Hypothalamus (tissue), 51 donors: ENCODE measurements around the gene FBXO31.
"Not testable (repeated sequence)": the region's sequence is repeated elsewhere in the genome, so short reads cannot be mapped to it uniquely, and the experiment has no call there.

Experiments
- DNase-seq, 51 donors: peaks; one replicate each; lab custom pipeline; 2025; lab: John Stamatoyannopoulos, UW

Gene FBXO31

GRCh38 chr16:87388818-87389134 is 5.2 kb upstream of the FBXO31 start:
- no peak for DNase-seq

DNA sequence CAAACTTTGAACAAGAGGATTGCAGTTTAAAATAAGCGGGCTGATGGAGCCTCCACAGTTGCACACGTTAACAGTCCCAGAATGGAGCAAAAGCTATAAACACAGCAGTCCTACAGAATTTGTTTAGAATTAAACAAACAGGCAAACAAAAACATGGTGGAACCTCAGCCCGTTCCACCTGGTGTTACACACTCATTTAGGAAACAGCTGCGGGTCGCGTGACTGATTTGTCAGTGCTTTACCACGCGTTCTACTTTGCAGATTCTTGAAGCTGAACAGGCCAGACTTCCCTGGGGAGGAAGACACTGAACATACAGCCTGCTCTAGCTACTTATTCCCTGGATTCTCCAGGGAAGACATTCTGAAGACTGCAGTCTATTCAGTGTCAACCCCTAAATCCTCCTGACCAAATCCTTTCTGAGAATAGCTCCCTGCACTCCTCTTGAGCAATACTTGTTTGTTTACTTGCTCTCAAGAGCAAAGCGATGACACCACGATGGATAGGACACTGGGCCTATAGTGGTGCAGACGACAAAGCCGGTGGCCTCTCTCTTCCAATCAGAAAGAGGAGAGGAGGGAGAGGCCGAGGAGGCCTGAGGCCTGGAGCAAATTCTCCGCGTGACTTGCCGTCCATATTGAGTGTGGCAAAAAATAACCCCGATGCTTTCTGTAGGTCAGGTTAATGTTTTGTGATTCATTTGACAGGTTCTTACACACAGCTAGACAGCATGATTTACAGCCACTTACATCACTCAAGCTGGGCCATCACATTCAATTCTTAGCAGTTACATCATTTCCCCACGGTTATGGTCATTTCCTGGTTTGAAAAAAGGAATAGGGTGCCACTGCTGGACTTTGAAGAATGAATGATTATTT is 4.6 kb upstream of the FBXO31 start:
- DNase-seq, result peak in 50 of 51 donors; percentile 22 to 97 (median 90)

- peak in 1 of 51 donors; percentile 53 for DNase-seq
Measured at GRCh38 chr16:87384875-87385167, 1.2 kb upstream of the FBXO31 start.

DNA sequence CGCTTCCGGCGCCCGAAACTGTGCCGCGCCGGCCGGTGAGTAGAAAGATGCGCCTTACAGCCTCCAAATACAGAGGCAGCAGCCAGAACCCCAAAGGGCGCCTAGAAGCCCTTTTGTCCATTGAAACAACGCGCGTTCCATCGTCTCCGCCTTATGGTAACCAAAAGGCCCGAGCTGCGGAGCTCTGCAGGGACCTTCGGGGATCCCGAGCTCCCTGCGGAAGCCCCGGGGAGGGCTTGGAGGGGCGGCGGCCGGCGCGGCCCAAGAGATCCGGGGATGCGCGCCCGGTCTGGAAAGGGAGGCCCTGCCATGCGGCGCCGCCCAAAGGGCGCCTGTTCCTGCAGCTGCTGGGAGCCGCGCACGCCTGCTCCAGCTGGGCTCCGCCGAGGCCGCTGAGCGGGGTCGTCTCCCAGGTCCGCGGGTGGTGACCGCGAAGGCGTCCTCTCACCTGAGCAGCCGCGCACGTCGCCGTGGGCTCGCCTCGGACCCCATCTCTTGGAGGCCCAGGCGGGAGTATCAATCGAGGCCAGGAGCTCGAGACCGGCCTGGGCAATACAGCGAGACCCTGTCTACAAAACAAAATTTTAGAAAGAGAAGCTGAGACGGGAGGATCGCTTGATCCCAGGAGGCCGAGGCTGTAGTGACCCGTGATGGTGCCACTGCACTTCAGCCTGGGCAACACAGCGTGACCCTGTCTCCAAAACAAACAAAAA is 742 bp upstream of the FBXO31 start:
- DNase-seq, result peak in 24 of 51 donors; percentile 54 to 90 (median 72)

GRCh38 chr16:87382023-87382785 is 1.4 kb downstream of the FBXO31 start:
- DNase-seq, result no peak

DNA sequence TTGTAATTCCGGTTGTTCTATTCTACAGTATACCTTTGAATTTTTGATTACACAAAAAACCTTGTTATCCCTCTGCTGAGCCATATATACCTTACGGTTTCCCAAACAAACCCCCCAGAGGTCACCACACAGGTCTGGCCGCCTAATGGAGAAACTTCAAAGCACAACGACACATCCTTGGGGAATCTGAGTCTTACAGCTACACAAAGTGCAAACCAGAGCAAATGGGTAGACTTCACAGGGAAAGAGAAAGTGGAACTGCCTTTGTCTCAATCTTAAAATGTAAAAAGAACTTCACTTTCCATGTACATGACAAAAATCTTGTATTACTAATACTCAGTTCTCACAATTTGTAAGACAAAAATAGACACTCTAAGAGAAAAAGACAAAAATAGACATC is 2.7 kb downstream of the FBXO31 start:
- DNase-seq, result no peak

DNA sequence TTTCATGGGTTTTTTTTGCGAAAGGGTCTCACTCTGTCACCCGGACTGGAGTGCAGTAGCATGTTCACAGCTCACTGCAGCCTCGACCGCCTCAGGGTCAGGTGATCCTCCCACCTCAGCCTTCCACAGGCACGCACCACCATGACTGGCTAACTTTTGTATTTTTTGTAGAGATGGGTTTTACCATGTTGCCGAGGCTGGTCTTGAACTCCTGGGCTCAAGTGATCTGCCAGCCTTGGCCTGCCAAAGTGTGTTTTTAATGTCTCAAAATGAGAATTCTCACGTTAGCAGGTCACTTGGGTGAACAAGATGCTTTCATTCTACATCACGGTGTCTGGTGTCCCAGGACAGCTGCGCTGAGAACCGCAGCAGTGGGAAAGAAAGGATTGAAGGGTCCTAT is 3.2 kb downstream of the FBXO31 start:
- DNase-seq, result no peak

- not testable (repeated sequence) for DNase-seq
Measured at GRCh38 chr16:87379312-87379752, 4.2 kb downstream of the FBXO31 start.

- DNase-seq, result no peak
Measured at GRCh38 chr16:87376660-87377059, 6.9 kb downstream of the FBXO31 start.

- no peak for DNase-seq
Measured at GRCh38 chr16:87375426-87376135, 8.0 kb downstream of the FBXO31 start.

GRCh38 chr16:87374313-87374712 is 9.3 kb downstream of the FBXO31 start:
- DNase-seq, result no peak

GRCh38 chr16:87372305-87372704 is 11.3 kb downstream of the FBXO31 start:
- DNase-seq, result no peak

GRCh38 chr16:87371261-87371866 is 12.2 kb downstream of the FBXO31 start:
- no peak for DNase-seq

DNA sequence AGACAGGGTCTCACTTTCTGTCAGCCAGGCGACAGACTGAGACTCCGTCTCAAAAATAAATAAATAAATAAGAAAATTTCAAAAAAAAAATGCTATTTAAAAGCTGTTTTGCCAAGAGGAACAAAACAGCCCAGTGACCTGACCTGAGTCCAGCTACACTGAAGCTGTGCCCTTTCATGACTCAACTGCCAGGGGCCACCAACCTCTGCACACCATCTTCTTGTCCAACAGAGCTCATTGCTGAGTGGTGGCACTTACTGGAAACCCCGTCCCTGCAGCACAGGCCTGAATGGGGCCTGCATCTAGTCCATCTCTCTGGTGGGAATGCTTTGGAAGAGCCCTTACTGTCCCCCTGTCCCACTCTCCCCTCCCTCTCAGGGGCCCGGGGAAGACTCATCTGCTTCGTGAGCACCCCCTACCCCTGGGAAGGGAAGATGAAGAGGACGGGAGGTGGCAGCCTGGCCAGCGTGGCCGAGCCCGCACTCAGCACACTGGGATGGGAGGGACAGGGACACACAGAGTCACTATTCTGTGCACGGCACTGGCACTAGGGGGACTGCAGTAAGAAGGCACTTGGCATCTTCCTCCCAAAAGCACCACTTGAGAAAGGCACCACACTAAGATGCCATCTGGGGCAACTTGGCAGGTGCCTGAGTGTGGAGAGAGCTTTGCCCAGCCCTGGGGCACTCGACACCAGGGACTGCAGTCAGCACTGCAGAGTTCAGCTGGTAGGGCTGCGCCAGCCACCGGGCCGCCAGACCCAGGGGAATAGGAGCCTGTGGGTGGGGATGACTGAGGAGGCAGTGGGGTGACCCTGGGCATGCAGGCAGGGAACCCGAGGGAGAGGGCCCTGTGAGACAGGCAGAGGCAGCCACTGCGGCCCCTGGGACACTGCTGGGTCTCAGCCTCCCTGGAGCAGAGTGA is 13.5 kb downstream of the FBXO31 start:
- peak in 3 of 51 donors; percentile 6 to 34 (median 15) for DNase-seq

DNA sequence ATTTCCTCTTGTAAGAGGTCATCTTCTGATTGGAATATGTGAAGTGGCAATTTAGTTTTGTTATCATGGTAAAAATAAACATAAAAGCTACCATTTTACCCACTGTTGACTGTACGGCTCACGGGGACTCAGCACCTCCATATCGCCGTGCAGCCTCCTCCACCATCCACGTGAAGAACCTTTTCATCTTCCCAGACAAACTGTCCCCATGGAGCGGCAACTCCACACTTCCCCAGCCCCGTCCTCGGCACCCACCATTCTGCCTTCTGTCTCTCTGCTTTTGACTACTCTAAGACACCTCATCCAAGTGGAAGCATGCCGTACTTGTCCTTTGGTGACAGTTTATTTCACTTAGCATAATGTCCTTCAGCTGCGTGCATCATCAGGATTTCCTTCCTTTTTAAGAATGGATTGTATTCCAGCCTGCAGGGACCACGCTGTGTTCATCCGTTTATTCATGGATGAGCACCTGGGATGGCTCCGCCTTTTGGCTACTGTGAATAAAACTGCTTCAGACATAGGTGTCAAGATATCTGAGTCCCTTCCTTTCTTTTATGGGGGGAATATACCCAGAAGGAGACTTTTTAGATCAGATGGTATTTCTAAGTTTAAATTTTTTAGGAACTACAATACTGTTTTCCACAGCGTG is 14.3 kb downstream of the FBXO31 start:
- DNase-seq, result no peak

GRCh38 chr16:87368029-87368770 is 15.4 kb downstream of the FBXO31 start:
- no peak for DNase-seq

DNA sequence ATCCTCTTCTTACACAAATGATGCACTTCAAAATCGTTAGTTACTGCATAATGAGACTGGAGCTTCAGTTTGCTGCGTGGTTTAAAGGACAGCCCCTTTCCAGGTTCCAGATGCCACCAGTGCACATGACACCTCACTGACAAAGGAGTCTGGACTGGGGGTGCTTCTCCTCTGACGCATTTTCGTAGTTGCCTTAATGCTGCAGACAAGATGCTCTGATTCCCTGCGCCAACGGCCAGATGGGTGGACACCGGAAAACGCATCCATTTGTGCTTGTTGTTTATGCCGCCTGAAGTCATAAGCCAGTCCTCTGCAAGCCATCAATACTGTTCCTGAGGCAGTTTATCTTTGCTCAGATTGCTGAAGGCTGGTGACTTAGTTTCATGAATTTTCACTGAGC is 16.0 kb downstream of the FBXO31 start:
- no peak for DNase-seq

GRCh38 chr16:87366930-87367329 is 16.6 kb downstream of the FBXO31 start:
- DNase-seq, result no peak
